HepG2 (cell line): ENCODE measurements around the gene KRTAP10-8. TPM values are rescaled to one million over a fixed set of nuclear protein-coding genes. Genes with fewer than 3 reads are reported as not detected.

Source experiments
- DMTF1 ChIP-seq: sonication (generic); formaldehyde crosslinking; IDR thresholded peaks from 2 replicates; pipeline ENCODE4 v1.4.0; 2020; ENCODE audit warnings: mild to moderate bottlenecking, missing genetic modification reagents
- FOXO1 ChIP-seq: sonication (generic); formaldehyde crosslinking; IDR thresholded peaks from 2 replicates; pipeline ENCODE4 v1.4.0; 2020; ENCODE audit warnings: missing genetic modification reagents
- HMGA1 ChIP-seq: sonication (generic); formaldehyde crosslinking; conservative IDR thresholded peaks from 2 replicates; pipeline ENCODE4 v1.4.0; 2020; ENCODE audit warnings: missing genetic modification reagents
- HNF1B ChIP-seq: sonication (generic); formaldehyde crosslinking; IDR thresholded peaks from 2 replicates; pipeline ENCODE4 v1.5.1; 2020; ENCODE audit warnings: mild to moderate bottlenecking, moderate library complexity, missing genetic modification reagents
- HNF4A ChIP-seq: sonication (generic); formaldehyde crosslinking; IDR thresholded peaks from 2 replicates; pipeline ENCODE4 v1.4.0; 2020; ENCODE audit warnings: missing genetic modification reagents
- KDM2A ChIP-seq: sonication (generic); formaldehyde crosslinking; IDR thresholded peaks from 2 replicates; pipeline ENCODE4 v1.4.0; 2020; ENCODE audit warnings: low read depth, missing genetic modification reagents, borderline replicate concordance
- NFE2L2 ChIP-seq: fragments of 150-350 bp; IDR thresholded peaks from 2 replicates; pipeline ENCODE4 v1.6.1; 2014; ENCODE audit warnings: low read length
- PITX1 ChIP-seq: sonication (generic); formaldehyde crosslinking; IDR thresholded peaks from 2 replicates; pipeline ENCODE4 v1.5.1; 2020; ENCODE audit warnings: mild to moderate bottlenecking, missing genetic modification reagents
- POGZ ChIP-seq: sonication (generic); formaldehyde crosslinking; IDR thresholded peaks from 2 replicates; pipeline ENCODE4 v1.4.0; 2020; ENCODE audit warnings: mild to moderate bottlenecking, missing genetic modification reagents
- RAD21 ChIP-seq: fragments of 450-650 bp; formaldehyde crosslinking; IDR thresholded peaks from 2 replicates; pipeline ENCODE4 v1.5.0; 2020; ENCODE audit warnings: mild to moderate bottlenecking
- RFX3 ChIP-seq: IDR thresholded peaks from 2 replicates; pipeline ENCODE4 v1.6.1; 2016; ENCODE audit warnings: missing biosample characterization, missing genetic modification reagents
- SMARCC2 ChIP-seq: fragments of 450-650 bp; IDR thresholded peaks from 2 replicates; pipeline ENCODE4 v1.6.1; 2017; ENCODE audit warnings: antibody characterized with exemption, mild to moderate bottlenecking
- SNAPC5 ChIP-seq: sonication (generic); formaldehyde crosslinking; IDR thresholded peaks from 2 replicates; pipeline ENCODE4 v1.8.1; 2023; ENCODE audit warnings: mild to moderate bottlenecking, missing genetic modification reagents, borderline replicate concordance
- TFDP2 ChIP-seq: sonication (generic); formaldehyde crosslinking; IDR thresholded peaks from 2 replicates; pipeline ENCODE4 v1.4.0; 2020; ENCODE audit warnings: missing genetic modification reagents
- WIZ ChIP-seq: sonication (generic); formaldehyde crosslinking; IDR thresholded peaks from 2 replicates; pipeline ENCODE4 v1.5.1; 2020; ENCODE audit warnings: mild to moderate bottlenecking, missing genetic modification reagents
- ZBTB25 ChIP-seq: IDR thresholded peaks from 2 replicates; pipeline ENCODE4 v1.6.1; 2018; ENCODE audit warnings: missing genetic modification reagents
- ZFP82 ChIP-seq: sonication (generic); formaldehyde crosslinking; IDR thresholded peaks from 2 replicates; pipeline ENCODE4 v1.5.1; 2020; ENCODE audit warnings: mild to moderate bottlenecking, missing genetic modification reagents, borderline replicate concordance
- ZNF574 ChIP-seq: sonication (generic); formaldehyde crosslinking; IDR thresholded peaks from 2 replicates; pipeline ENCODE4 v1.4.0; 2020; ENCODE audit warnings: missing genetic modification reagents
- ZNF709 ChIP-seq: sonication (generic); formaldehyde crosslinking; IDR thresholded peaks from 2 replicates; pipeline ENCODE4 v1.5.0; 2020; ENCODE audit warnings: mild to moderate bottlenecking, missing genetic modification reagents
- ZNF761 ChIP-seq: sonication (generic); formaldehyde crosslinking; conservative IDR thresholded peaks from 2 replicates; pipeline ENCODE4 v1.4.0; 2020; ENCODE audit warnings: mild to moderate bottlenecking, missing genetic modification reagents
- ZNF790 ChIP-seq: sonication (generic); formaldehyde crosslinking; IDR thresholded peaks from 2 replicates; pipeline ENCODE4 v1.8.0; 2022; ENCODE audit warnings: missing genetic modification reagents, mild to moderate bottlenecking, borderline replicate concordance
- polyA plus RNA-seq, 8 experiments: library from polyadenylated mRNA; depleted of rRNA in 3 of 8; stranded (reverse) in 7 of 8; unstranded in 1 of 8; fragments of >200 nt; fragmentation: Illumina TruSeq in 4 of 8; extraction: Trizol in 4 of 8; gene quantifications; 2 replicates each; pipeline versions ENCODE4 v1.2.1 to v1.2.3, GENCODE V29; 2011 to 2016; ENCODE audit warnings: low read depth in 4 of 8, missing spikeins in 1 of 8, mixed read lengths in 1 of 8; ENCODE audit not compliant: insufficient read depth in 1 of 8
- total RNA-seq, 5 experiments: library from RNA; depleted of rRNA; stranded (reverse); fragments of >200 nt; fragmentation: Illumina TruSeq; extraction: Trizol; gene quantifications; 2 replicates each; pipeline ENCODE4 v1.2.3, GENCODE V29; 2016; ENCODE audit warnings: low read depth in 1 of 5

KRTAP10-8 gene
- total and polyA plus RNA-seq, 2 of the 13 experiments (the other 11 are each of a cell fraction or from before 2014, with no cell fraction given): not detected

- TF ChIP-seq HMGA1: no peak
- peak; percentile 81 for TF ChIP-seq ZNF574 (CRISPR knock-in tag)
- peak; percentile 88; the same call in 1 of the 2 replicates for TF ChIP-seq ZNF761 (CRISPR knock-in tag)
- TF ChIP-seq PITX1: peak; percentile 87
- TF ChIP-seq KDM2A (CRISPR knock-in tag): peak; percentile 80; the same call in 1 of the 2 replicates
- no peak for TF ChIP-seq ZNF790 (CRISPR knock-in tag)
- TF ChIP-seq HNF4A: peak; percentile 98
- no peak for TF ChIP-seq NFE2L2
- no peak for TF ChIP-seq DMTF1 (CRISPR knock-in tag)
- TF ChIP-seq SNAPC5: no peak
- TF ChIP-seq ZBTB25 (CRISPR knock-in tag): no peak; the same call in 1 of the 2 replicates
- TF ChIP-seq ZNF709 (CRISPR knock-in tag): peak; percentile 74; the same call in 1 of the 2 replicates
- TF ChIP-seq HNF1B: peak; percentile 92
- TF ChIP-seq TFDP2: peak; percentile 84
- no peak for TF ChIP-seq ZFP82 (CRISPR knock-in tag)
- peak; percentile 94 for TF ChIP-seq FOXO1 (CRISPR knock-in tag)
- TF ChIP-seq SMARCC2: no peak
- TF ChIP-seq POGZ (CRISPR knock-in tag): peak; percentile 27; the same call in 1 of the 2 replicates
- TF ChIP-seq RAD21 (CRISPR knock-in tag): peak; percentile 27; the same call in 1 of the 2 replicates
- no peak for TF ChIP-seq RFX3 (CRISPR knock-in tag)
- peak; percentile 83 for TF ChIP-seq WIZ (CRISPR knock-in tag)
Measured at GRCh38 chr21:44593598-44594405, 18.1 kb upstream of the KRTAP10-8 start (continued).
